Activated naive CD4-positive, alpha-beta T cell treated with anti-CD3 and anti-CD28 coated beads, Interleukin-2, amount 10 ng/mL, durations not matched to agents 7 days and 5 days (primary cell): Measurements from ENCODE around the gene FGG.

Experiments
- CTCF ChIA-PET: fragments of 350-600 bp; sonication (Branson Sonifier 250); formaldehyde crosslinking; loops from one replicate; lab custom pipeline; 2021; ENCODE audit warnings: antibody characterized with exemption; lab: Charles Lee
- DNase-seq: peaks from one replicate; pipeline ENCODE4 v3.0.0-alpha.2; 2020
- H3K27ac Mint-ChIP-seq: one replicate; pipeline ENCODE4 v1.8.0; 2021; ENCODE audit warnings: mild to moderate bottlenecking, moderate library complexity, mixed read lengths
- H3K27me3 Mint-ChIP-seq: one replicate; pipeline ENCODE4 v1.8.0; 2021; ENCODE audit warnings: mild to moderate bottlenecking, mixed read lengths
- H3K36me3 Mint-ChIP-seq: one replicate; pipeline ENCODE4 v1.8.0; 2021; ENCODE audit warnings: mixed read lengths
- H3K4me1 Mint-ChIP-seq: one replicate; pipeline ENCODE4 v1.8.0; 2021; ENCODE audit warnings: mixed read lengths
- H3K4me3 Mint-ChIP-seq: one replicate; pipeline ENCODE4 v1.8.0; 2021; ENCODE audit warnings: mild to moderate bottlenecking, moderate library complexity, mixed read lengths
- H3K9me3 Mint-ChIP-seq: one replicate; pipeline ENCODE4 v1.8.0; 2021; ENCODE audit warnings: mixed read lengths

FGG gene

DNA sequence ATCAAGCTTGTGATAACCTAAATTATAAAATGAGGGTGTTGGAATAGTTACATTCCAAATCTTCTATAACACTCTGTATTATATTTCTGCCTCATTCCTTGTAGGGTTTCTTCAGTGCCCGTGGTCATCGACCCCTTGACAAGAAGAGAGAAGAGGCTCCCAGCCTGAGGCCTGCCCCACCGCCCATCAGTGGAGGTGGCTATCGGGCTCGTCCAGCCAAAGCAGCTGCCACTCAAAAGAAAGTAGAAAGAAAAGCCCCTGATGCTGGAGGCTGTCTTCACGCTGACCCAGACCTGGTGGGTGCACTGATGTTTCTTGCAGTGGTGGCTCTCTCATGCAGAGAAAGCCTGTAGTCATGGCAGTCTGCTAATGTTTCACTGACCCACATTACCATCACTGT, 46.8 kb downstream of the FGG start:
- Mint-ChIP-seq H3K27ac (no peak overlapping the region), H3K36me3 (no peaks in the 10 kb centered on the region), H3K4me3 (no peak overlapping the region), H3K27me3 (no peaks in the 10 kb centered on the region), H3K9me3 (no peaks in the 10 kb centered on the region), H3K4me1 (no peaks in the 10 kb centered on the region)
- CTCF ChIA-PET, result interaction anchor here (1.1 kb wide), 1 partner anchor 53 kb away, joined by 3 read pairs; no protein-coding TSS in a partner anchor
- no peak for DNase-seq

DNA sequence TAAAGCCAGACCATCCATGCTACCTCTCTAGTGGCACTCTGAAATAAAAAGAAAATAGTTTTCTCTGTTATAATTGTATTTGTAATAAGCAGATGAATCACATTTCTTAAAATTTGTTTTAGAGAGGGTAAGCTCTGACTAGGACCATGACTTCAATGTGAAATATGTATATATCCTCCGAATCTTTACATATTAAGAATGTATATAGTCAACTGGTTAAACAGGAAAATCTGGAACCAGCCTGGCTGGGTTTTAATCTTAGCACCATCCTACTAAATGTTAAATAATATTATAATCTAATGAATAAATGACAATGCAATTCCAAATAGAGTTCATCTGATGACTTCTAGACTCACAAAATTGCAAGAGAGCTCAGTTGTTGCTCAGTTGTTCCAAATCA, 48.1 kb downstream of the FGG start:
- Mint-ChIP-seq H3K4me3 (no peak overlapping the region), H3K36me3 (no peaks in the 10 kb centered on the region), H3K9me3 (no peaks in the 10 kb centered on the region), H3K27me3 (no peaks in the 10 kb centered on the region), H3K27ac (no peak overlapping the region), H3K4me1 (no peaks in the 10 kb centered on the region)
- no peak for DNase-seq
- CTCF ChIA-PET, result interaction anchor here (1.1 kb wide), 1 partner anchor 55 kb away, joined by 3 read pairs; no protein-coding TSS in a partner anchor

DNA sequence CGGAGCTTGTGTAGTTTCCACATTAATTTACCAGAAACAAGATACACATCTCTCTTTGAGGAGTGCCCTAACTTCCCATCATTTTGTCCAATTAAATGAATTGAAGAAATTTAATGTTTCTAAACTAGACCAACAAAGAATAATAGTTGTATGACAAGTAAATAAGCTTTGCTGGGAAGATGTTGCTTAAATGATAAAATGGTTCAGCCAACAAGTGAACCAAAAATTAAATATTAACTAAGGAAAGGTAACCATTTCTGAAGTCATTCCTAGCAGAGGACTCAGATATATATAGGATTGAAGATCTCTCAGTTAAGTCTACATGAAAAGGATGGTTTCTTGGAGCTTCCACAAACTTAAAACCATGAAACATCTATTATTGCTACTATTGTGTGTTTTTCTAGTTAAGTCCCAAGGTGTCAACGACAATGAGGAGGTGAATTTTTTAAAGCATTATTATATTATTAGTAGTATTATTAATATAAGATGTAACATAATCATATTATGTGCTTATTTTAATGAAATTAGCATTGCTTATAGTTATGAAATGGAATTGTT, 49.7 kb downstream of the FGG start, which contains the start of gene FGB:
Gene FGB, plus strand, starts transcription at position 315 of the 558 bp plus-strand sequence. Its CDS starts 8 bp downstream, at position 323.
- no peak for DNase-seq
- H3K4me1 Mint-ChIP-seq, result no peaks in the 10 kb centered on the region
- H3K27ac Mint-ChIP-seq, result no peak within 1 kb of the TSS
- H3K27me3 Mint-ChIP-seq, result no peaks in the 10 kb centered on the region
- no peaks in the 10 kb centered on the region for H3K9me3 Mint-ChIP-seq
- H3K4me3 Mint-ChIP-seq, result no peak within 1 kb of the TSS
- H3K36me3 Mint-ChIP-seq, result no peaks in the 10 kb centered on the region
- CTCF ChIA-PET, result interaction anchor here (0.6 to 1.6 kb wide), 4 partner anchors 15 to 75 kb away, joined by 3 to 5 read pairs (median 3); no protein-coding TSS in a partner anchor

DNA sequence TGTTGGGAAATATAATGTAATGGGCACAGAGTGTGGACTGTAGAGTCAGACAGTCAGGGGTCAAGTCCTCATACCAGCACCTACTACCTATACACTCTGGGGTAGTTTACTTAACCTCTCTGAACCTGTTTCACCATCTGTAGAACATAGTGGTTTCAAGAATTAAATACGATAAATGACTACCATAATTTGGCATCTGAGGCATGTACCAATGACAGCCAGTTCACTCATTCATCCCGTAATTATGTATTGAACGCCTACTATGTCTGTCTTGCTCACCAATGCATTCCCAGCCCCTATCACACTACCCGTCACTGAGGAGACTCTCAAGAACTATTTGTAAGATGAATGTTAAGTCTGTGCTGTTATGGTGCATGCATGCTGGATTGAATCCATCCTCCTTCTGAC, 51.6 kb downstream of the FGG start:
- CTCF ChIA-PET, result interaction anchor here (1.9 to 3.4 kb wide), 3 partner anchors 10 to 61 kb away, joined by 4 to 90 read pairs (median 22); partner anchors contain the start of gene PLRG1
- H3K4me3 Mint-ChIP-seq, result no peak overlapping the region
- no peak for DNase-seq
- no peaks in the 10 kb centered on the region for H3K9me3 Mint-ChIP-seq
- H3K4me1 Mint-ChIP-seq, result no peaks in the 10 kb centered on the region
- H3K27ac Mint-ChIP-seq, result no peak overlapping the region
- H3K27me3 Mint-ChIP-seq, result no peaks in the 10 kb centered on the region
- no peaks in the 10 kb centered on the region for H3K36me3 Mint-ChIP-seq

DNA sequence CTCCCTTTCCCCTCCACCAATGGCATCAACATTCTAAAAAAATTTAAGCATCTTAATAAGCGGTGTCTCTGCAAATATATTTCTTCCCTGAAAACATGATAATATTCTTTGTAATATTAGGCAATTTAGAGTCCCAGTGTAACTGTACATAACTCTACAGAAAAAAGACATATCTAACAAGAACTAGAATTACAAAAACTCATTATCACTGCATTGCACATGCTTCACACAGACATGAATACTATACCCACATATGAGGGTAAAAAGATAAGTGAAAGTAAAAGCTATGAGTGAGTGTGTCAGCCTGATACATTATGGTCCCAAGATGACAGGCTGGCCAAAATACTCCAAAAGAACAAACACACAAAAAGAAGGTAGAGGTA, 52.0 kb downstream of the FGG start:
- CTCF ChIA-PET, result interaction anchor here (1.9 to 3.4 kb wide), 3 partner anchors 10 to 61 kb away, joined by 4 to 90 read pairs (median 22); partner anchors contain the start of gene PLRG1
- H3K36me3 Mint-ChIP-seq, result no peaks in the 10 kb centered on the region
- H3K27me3 Mint-ChIP-seq, result no peaks in the 10 kb centered on the region
- no peak for DNase-seq
- no peak overlapping the region for H3K4me3 Mint-ChIP-seq
- H3K4me1 Mint-ChIP-seq, result no peaks in the 10 kb centered on the region
- no peak overlapping the region for H3K27ac Mint-ChIP-seq
- H3K9me3 Mint-ChIP-seq, result no peaks in the 10 kb centered on the region

DNA sequence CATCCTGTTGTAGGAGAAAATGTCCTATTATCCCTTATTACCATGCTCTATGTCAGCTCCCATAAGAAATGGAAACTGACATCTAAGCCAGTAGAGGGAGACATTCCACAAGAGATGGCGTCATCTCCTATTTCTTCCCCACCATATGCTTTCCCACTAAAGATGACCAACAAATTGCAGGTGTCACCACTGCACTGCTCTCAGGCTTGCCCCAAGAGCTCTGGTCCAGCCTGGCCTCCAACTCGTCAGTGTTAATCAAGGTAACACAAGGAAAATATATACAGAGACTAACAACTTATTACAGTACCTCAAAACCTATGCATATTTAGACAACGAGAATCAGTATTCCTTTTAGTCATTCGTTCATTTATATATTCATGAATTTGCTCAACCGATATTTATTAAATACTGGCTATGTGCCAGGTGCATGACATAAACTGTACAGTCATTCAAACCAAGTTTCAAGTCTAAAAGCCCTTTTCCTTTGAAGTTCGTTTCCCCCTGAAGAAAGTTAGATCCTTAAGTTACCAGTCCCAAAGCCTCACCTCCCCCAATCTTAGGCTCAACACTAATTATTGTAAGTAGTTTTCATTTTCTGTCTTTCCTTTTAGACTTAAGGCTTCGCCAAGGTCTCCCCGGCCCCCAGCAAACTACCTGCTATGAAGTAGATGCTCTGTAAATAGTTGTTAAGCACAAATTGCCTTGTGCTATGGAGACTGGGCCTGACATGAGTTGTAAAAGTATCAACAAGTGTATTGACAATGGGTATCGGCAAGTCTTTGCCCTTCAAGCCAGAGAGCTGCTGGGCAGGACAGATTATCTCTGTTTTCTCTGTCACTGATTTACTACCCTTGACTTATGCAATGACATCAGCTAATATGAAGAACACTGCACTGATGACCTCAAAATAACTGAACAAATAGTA, 52.7 kb downstream of the FGG start:
- Mint-ChIP-seq H3K4me1 (no peaks in the 10 kb centered on the region), H3K36me3 (no peaks in the 10 kb centered on the region), H3K9me3 (no peaks in the 10 kb centered on the region), H3K27me3 (no peaks in the 10 kb centered on the region), H3K4me3 (no peak overlapping the region), H3K27ac (no peak overlapping the region)
- DNase-seq, result peak; percentile 29
- CTCF ChIA-PET, result interaction anchor here (0.6 to 3.4 kb wide), 11 partner anchors 9 to 229 kb away, joined by 3 to 90 read pairs (median 5); partner anchors contain the start of genes FGG and PLRG1

DNA sequence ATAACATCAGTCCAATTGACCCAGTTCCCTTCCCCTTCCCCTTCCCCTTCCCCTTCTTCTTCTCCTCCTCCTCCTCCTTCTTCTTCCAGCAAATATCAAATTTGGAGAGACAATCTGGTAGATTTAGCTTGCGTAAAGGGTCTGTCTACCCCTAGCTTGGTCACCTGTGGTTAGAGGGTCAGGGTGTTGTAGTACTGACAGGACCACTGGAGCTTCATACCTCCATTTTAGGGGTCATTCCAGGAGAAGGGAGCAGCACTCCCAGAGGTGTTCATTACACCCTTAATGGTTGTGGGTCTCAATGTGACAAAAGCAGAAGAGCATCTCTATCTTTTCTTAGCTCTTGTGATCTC, 53.3 kb downstream of the FGG start:
- H3K4me1 Mint-ChIP-seq, result no peaks in the 10 kb centered on the region
- H3K27ac Mint-ChIP-seq, result no peak overlapping the region
- no peaks in the 10 kb centered on the region for H3K36me3 Mint-ChIP-seq
- H3K9me3 Mint-ChIP-seq, result no peaks in the 10 kb centered on the region
- no peak overlapping the region for H3K4me3 Mint-ChIP-seq
- no peaks in the 10 kb centered on the region for H3K27me3 Mint-ChIP-seq
- DNase-seq, result no peak
- CTCF ChIA-PET, result interaction anchor here (0.6 to 3.4 kb wide), 11 partner anchors 9 to 228 kb away, joined by 3 to 90 read pairs (median 5); partner anchors contain the start of genes FGG and PLRG1
